ENCODE measurements around the gene CFAP61. TPM values are rescaled to one million over a fixed set of nuclear protein-coding genes. Genes with fewer than 3 reads are reported as not detected.
A peak's percentile ranks its signal among the peaks of the same experiment; 100 is the strongest.

Gene CFAP61
- total RNA-seq, 4 donors from 2014 or later: not detected

GRCh38 chr20:20321134-20321533 is 268.8 kb downstream of the CFAP61 start:
- intact Hi-C loops (cut with DNase I): no loop called here

GRCh38 chr20:20321917-20322316 is 269.6 kb downstream of the CFAP61 start:
- Histone ChIP-seq H3K36me3 (no peaks in the 10 kb centered on the region), H3K4me3 (no peak overlapping the region), H3K27me3 (peaks cover 0 to 5% (median 0%) of the 10 kb centered on the region in 4 donors), H3K9me3 (peaks cover 0 to 12% (median 6%) of the 10 kb centered on the region in 4 donors), H3K27ac (replicated peaks in 1 of 4) (no peak overlapping the region), H3K4me1 (no peaks in the 10 kb centered on the region)
- no peak for TF ChIP-seq POLR2A (IDR thresholded peaks at IDR 0.05; ENCODE audit: low read depth)
- TF ChIP-seq CTCF (IDR thresholded peaks at IDR 0.05): no peak
- TF ChIP-seq EP300 (IDR thresholded peaks at IDR 0.05): no peak
- TF ChIP-seq POLR2AphosphoS5 (IDR thresholded peaks at IDR 0.05): no peak
- WGBS: 100% methylated on average over 1 of the region's 1 CpG
- peak; percentile 60 for DNase-seq (ENCODE audit: extremely low spot score)
- intact Hi-C loops (cut with DNase I): no loop called here

More at GRCh38 chr20:20321134-20321533, 268.8 kb downstream of the CFAP61 start:
- TF ChIP-seq POLR2AphosphoS5 (IDR thresholded peaks at IDR 0.05) (no peak), CTCF (IDR thresholded peaks at IDR 0.05) (no peak), POLR2A (IDR thresholded peaks at IDR 0.05; ENCODE audit: low read depth) (no peak), EP300 (IDR thresholded peaks at IDR 0.05) (no peak)
- Histone ChIP-seq H3K36me3 (no peaks in the 10 kb centered on the region), H3K4me3 (no peak overlapping the region), H3K27me3 (peaks cover 0 to 5% (median 0%) of the 10 kb centered on the region in 4 donors), H3K9me3 (peaks cover 0 to 12% (median 6%) of the 10 kb centered on the region in 4 donors), H3K4me1 (no peaks in the 10 kb centered on the region), H3K27ac (replicated peaks in 1 of 4) (no peak overlapping the region)
- WGBS: 61% methylated on average over 1 of the region's 1 CpG
- no peak for DNase-seq (ENCODE audit: extremely low spot score)

GRCh38 chr20:20322912-20323311 is 270.6 kb downstream of the CFAP61 start:
- H3K36me3 ChIP-seq: no peaks in the 10 kb centered on the region
- 74% methylated on average over 6 of the region's 6 CpGs for WGBS
- DNase-seq (ENCODE audit: extremely low spot score): peak; percentile 66
- H3K27ac ChIP-seq (replicated peaks in 1 of 4): no peak overlapping the region
- no peaks in the 10 kb centered on the region for H3K4me1 ChIP-seq
- TF ChIP-seq POLR2AphosphoS5 (IDR thresholded peaks at IDR 0.05): no peak
- no peak for TF ChIP-seq EP300 (IDR thresholded peaks at IDR 0.05)
- no peak for TF ChIP-seq CTCF (IDR thresholded peaks at IDR 0.05)
- no peak for TF ChIP-seq POLR2A (IDR thresholded peaks at IDR 0.05; ENCODE audit: low read depth)
- no peak overlapping the region for H3K4me3 ChIP-seq
- H3K9me3 ChIP-seq: peaks cover 0 to 12% (median 6%) of the 10 kb centered on the region in 4 donors
- no peaks in the 10 kb centered on the region for H3K27me3 ChIP-seq
- intact Hi-C loops (cut with DNase I): no loop called here

GRCh38 chr20:20327746-20328145 is 275.4 kb downstream of the CFAP61 start:
- WGBS: 84% methylated on average over 6 of the region's 6 CpGs
- Histone ChIP-seq H3K27me3 (peaks cover 0 to 10% (median 0%) of the 10 kb centered on the region in 4 donors), H3K4me1 (no peaks in the 10 kb centered on the region), H3K9me3 (no peaks in the 10 kb centered on the region), H3K36me3 (no peaks in the 10 kb centered on the region), H3K27ac (replicated peaks in 1 of 4) (no peak overlapping the region), H3K4me3 (no peak overlapping the region)
- TF ChIP-seq CTCF (IDR thresholded peaks at IDR 0.05): no peak
- TF ChIP-seq POLR2AphosphoS5 (IDR thresholded peaks at IDR 0.05): no peak
- no peak for TF ChIP-seq EP300 (IDR thresholded peaks at IDR 0.05)
- TF ChIP-seq POLR2A (IDR thresholded peaks at IDR 0.05; ENCODE audit: low read depth): no peak
- intact Hi-C loops (cut with DNase I): no loop called here
- no peak for DNase-seq (ENCODE audit: extremely low spot score)

GRCh38 chr20:20329564-20329963 is 277.2 kb downstream of the CFAP61 start:
- Histone ChIP-seq H3K27ac (replicated peaks in 1 of 4) (no peak overlapping the region), H3K36me3 (no peaks in the 10 kb centered on the region), H3K9me3 (no peaks in the 10 kb centered on the region), H3K4me1 (no peaks in the 10 kb centered on the region), H3K4me3 (no peak overlapping the region), H3K27me3 (peaks cover 0 to 10% (median 0%) of the 10 kb centered on the region in 4 donors)
- TF ChIP-seq POLR2A (IDR thresholded peaks at IDR 0.05; ENCODE audit: low read depth) (no peak), EP300 (IDR thresholded peaks at IDR 0.05) (no peak), POLR2AphosphoS5 (IDR thresholded peaks at IDR 0.05) (no peak), CTCF (IDR thresholded peaks at IDR 0.05) (no peak)
- intact Hi-C loops (cut with DNase I): no loop called here
- no peak for DNase-seq (ENCODE audit: extremely low spot score)
- WGBS: 92% methylated on average over 13 of the region's 13 CpGs
